Ishikawa (cell line): ENCODE data around the gene SLC6A3.

Experiments used
- CEBPB ChIP-seq: IDR thresholded peaks from 2 replicates; pipeline ENCODE4 v1.6.1; 2012
- CREB1 ChIP-seq: IDR thresholded peaks from 2 replicates; pipeline ENCODE4 v1.6.1; 2012; ENCODE audit warnings: low read depth
- EGR1 ChIP-seq: IDR thresholded peaks from 2 replicates; pipeline ENCODE4 v1.6.1; 2012
- EP300 ChIP-seq: IDR thresholded peaks from 2 replicates; pipeline ENCODE4 v1.6.1; 2012; ENCODE audit warnings: borderline replicate concordance
- FOXM1 ChIP-seq: IDR thresholded peaks from 2 replicates; pipeline ENCODE4 v1.6.1; 2012; ENCODE audit warnings: low read depth, borderline replicate concordance
- MAX ChIP-seq: IDR thresholded peaks from 2 replicates; pipeline ENCODE4 v1.6.1; 2012
- NFIC ChIP-seq: IDR thresholded peaks from 2 replicates; pipeline ENCODE4 v1.6.1; 2012
- RAD21 ChIP-seq: IDR thresholded peaks from 2 replicates; pipeline ENCODE4 v1.6.1; 2012; ENCODE audit warnings: low read depth
- REST ChIP-seq: IDR thresholded peaks from 2 replicates; pipeline ENCODE4 v1.6.1; 2012; ENCODE audit warnings: low read depth, mild to moderate bottlenecking
- TAF1 ChIP-seq: IDR thresholded peaks from 2 replicates; pipeline ENCODE4 v1.6.1; 2012; ENCODE audit warnings: low read depth, mild to moderate bottlenecking
- TCF12 ChIP-seq: IDR thresholded peaks from 2 replicates; pipeline ENCODE4 v1.6.1; 2012; ENCODE audit warnings: low read depth
- TEAD4 ChIP-seq: IDR thresholded peaks from 2 replicates; pipeline ENCODE4 v1.6.1; 2012
- USF1 ChIP-seq: IDR thresholded peaks from 2 replicates; pipeline ENCODE4 v1.6.1; 2012
- YY1 ChIP-seq: IDR thresholded peaks from 2 replicates; pipeline ENCODE4 v1.6.1; 2012; ENCODE audit warnings: low read depth
- ZBTB7A ChIP-seq: IDR thresholded peaks from 2 replicates; pipeline ENCODE4 v1.6.1; 2012; ENCODE audit warnings: low read depth

SLC6A3 gene

GRCh38 chr5:1480806-1481205 is 35.6 kb upstream of the SLC6A3 start:
- TF ChIP-seq CEBPB (no peak), YY1 (no peak), EP300 (no peak), FOXM1 (no peak), EGR1 (no peak), TAF1 (no peak)

- TF ChIP-seq CEBPB (no peak), EP300 (no peak)
Observed at GRCh38 chr5:1480217-1480616, 35.0 kb upstream of the SLC6A3 start.

- no peak for TF ChIP-seq FOXM1
- no peak for TF ChIP-seq MAX
- TF ChIP-seq NFIC = no peak
- no peak for TF ChIP-seq YY1
- TF ChIP-seq CEBPB = peak; percentile 27; the same call in 1 of the 2 replicates
- TF ChIP-seq TEAD4 = no peak
- TF ChIP-seq RAD21 = peak; percentile 47; the same call in 1 of the 2 replicates
- peak; percentile 58; the same call in 1 of the 2 replicates for TF ChIP-seq ZBTB7A
- TF ChIP-seq REST = no peak
- TF ChIP-seq EP300 = no peak
Observed at GRCh38 chr5:1479581-1480188, 34.4 kb upstream of the SLC6A3 start.

- TF ChIP-seq EP300 (no peak), NFIC (no peak), CREB1 (no peak), REST (no peak), RAD21 (no peak), CEBPB (no peak), TEAD4 (no peak), FOXM1 (no peak), MAX (no peak), TCF12 (no peak), ZBTB7A (no peak)
Observed at GRCh38 chr5:1479066-1479465, 33.8 kb upstream of the SLC6A3 start.

- TF ChIP-seq RAD21 (no peak), TCF12 (no peak), MAX (no peak), TEAD4 (no peak), CEBPB (no peak), TAF1 (no peak), FOXM1 (no peak), USF1 (no peak), EGR1 (no peak), YY1 (no peak), REST (no peak)
Observed at GRCh38 chr5:1478271-1479035, 33.2 kb upstream of the SLC6A3 start.
